K562 (cell line): ENCODE results near the gene FPR1. TPM values are rescaled to one million over a fixed set of nuclear protein-coding genes. Genes with fewer than 3 reads are reported as not detected.

ENCODE experiments used
- CEBPB ChIP-seq: fragments of 450-650 bp; IDR thresholded peaks from 2 replicates; pipeline ENCODE4 v1.6.1; 2016; ENCODE audit warnings: missing genetic modification characterization, missing compliant biosample characterization
- JUNB ChIP-seq: fragments of 450-650 bp; formaldehyde crosslinking; conservative IDR thresholded peaks from 2 replicates; pipeline ENCODE4 v1.4.0; 2020; ENCODE audit warnings: mild to moderate bottlenecking
- MYC ChIP-seq, 2 experiments: fragments of 250-450 bp in 1 of 2; sonication (Bioruptor Pico) in 1 of 2; IDR thresholded peaks; 2 replicates each; pipeline versions ENCODE4 v1.5.1 to v1.6.1; 2012 to 2021; ENCODE audit warnings: low read depth in 2 of 2, borderline replicate concordance in 1 of 2, improper control_type of control experiment in 1 of 2, low read length in 1 of 2, mild to moderate bottlenecking in 1 of 2, moderate library complexity in 1 of 2
- NR2F6 ChIP-seq: fragments of 450-650 bp; formaldehyde crosslinking; IDR thresholded peaks from 2 replicates; pipeline ENCODE4 v1.4.0; 2020; ENCODE audit warnings: mild to moderate bottlenecking
- POLR2B ChIP-seq: fragments of 450-650 bp; IDR thresholded peaks from 2 replicates; pipeline ENCODE4 v1.6.1; 2018; ENCODE audit warnings: low read depth; ENCODE audit not compliant: partially characterized antibody
- RCOR1 ChIP-seq, 2 experiments: IDR thresholded peaks; 2 replicates each; pipeline ENCODE4 v1.6.1; 2012; ENCODE audit warnings: low read depth in 2 of 2, low read length in 2 of 2, borderline replicate concordance in 1 of 2, improper control_type of control experiment in 1 of 2
- ZKSCAN3 ChIP-seq: fragments of 250-450 bp; sonication (Bioruptor Pico); IDR thresholded peaks from 2 replicates; pipeline ENCODE4 v1.4.0; 2020
- polyA plus RNA-seq, 8 experiments: library from polyadenylated mRNA; depleted of rRNA in 4 of 8; stranded (reverse) in 5 of 8; unstranded in 3 of 8; fragments of >200 nt; fragmentation: Nextera tagmentation in 2 of 8; fragmentation: Illumina TruSeq in 1 of 8; extraction: Ambion mirVana in 2 of 8; extraction: Trizol in 1 of 8; gene quantifications; 2 replicates each; pipeline versions ENCODE4 v1.2.1 to v1.2.3, GENCODE V29; 2011 to 2014; ENCODE audit warnings: inconsistent platforms in 1 of 8, missing spikeins in 1 of 8
- total RNA-seq, 7 experiments: library from RNA; depleted of rRNA in 6 of 7; stranded (reverse); fragments of >200 nt in 6 of 7; fragmentation: Illumina TruSeq in 2 of 7; extraction: Trizol in 2 of 7; gene quantifications; 2 replicates each; pipeline versions ENCODE4 v1.2.1 to v1.2.3, GENCODE V29; 2011 to 2021; ENCODE audit warnings: low replicate concordance in 1 of 7
- TF ChIP-seq, protein P1 (sequence below): sonication (generic); formaldehyde crosslinking; IDR thresholded peaks from 2 replicates; pipeline ENCODE4 v1.8.0; 2023; ENCODE audit warnings: mild to moderate bottlenecking, missing genetic modification reagents
- TF ChIP-seq, protein P2 (sequence below): fragments of 150-350 bp; conservative IDR thresholded peaks from 2 replicates; pipeline ENCODE4 v1.6.1; 2014; ENCODE audit warnings: low read length
- TF ChIP-seq, protein P3 (sequence below): sonication (generic); formaldehyde crosslinking; IDR thresholded peaks from 2 replicates; pipeline ENCODE4 v1.8.0; 2023; ENCODE audit warnings: mild to moderate bottlenecking, missing genetic modification reagents
- TF ChIP-seq, protein P4 (sequence below): sonication (generic); formaldehyde crosslinking; IDR thresholded peaks from 2 replicates; pipeline ENCODE4 v1.8.1; 2023; ENCODE audit warnings: mild to moderate bottlenecking, missing genetic modification reagents
- TF ChIP-seq, protein P5 (sequence below), 3 experiments: IDR thresholded peaks in 2 of 3; conservative IDR thresholded peaks in 1 of 3; 2 replicates each; pipeline ENCODE4 v1.5.1; 2011 to 2012; ENCODE audit warnings: low read length in 3 of 3, mild to moderate bottlenecking in 3 of 3, control low read depth in 2 of 3, improper control_type of control experiment in 1 of 3, inconsistent platforms in 1 of 3, low read depth in 1 of 3, mixed read lengths in 1 of 3, moderate library complexity in 1 of 3; ENCODE audit not compliant: insufficient read depth in 2 of 3

The FPR1 gene
- total and polyA plus RNA-seq, 9 of the 15 experiments (the other 6 are each of a cell fraction or from before 2014, with no cell fraction given) = 0.06 to 0.25 (median 0.14) TPM; not detected in 4

DNA sequence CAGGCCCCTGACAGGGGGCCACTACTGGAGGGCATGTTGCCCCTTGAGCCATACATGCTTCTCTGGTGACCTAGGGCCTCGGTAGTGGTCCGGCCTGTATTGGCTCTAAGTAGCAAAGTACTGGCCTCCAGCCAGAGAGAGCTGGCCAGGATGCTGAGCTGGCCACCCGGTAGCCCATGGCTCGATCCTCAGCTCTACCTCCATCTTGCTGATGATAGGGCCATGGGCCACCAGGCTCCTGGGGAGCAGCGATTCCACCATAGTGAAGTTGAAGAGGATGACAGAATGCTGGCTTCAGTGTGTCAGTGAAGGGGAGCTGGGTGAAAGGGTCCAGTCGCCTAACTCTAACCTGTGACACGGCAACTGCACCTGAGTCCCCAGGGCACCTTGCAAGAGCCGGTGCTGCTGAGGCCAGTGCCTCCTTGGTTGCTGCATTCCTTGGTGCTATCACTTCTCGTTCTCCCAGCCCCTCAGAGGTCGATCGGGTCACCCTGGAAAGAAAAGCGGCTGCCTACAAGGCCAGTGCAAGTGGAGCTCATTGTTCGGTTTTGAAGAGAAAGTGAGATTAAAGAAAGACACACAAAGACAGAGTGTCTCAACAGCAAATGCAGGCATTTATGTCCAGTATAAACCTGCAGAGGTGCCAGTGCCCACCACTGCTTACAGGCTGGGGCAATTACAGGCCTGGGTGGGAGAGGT lies 48.2 kb upstream of the FPR1 start (continued):
- no peak for TF ChIP-seq ZKSCAN3 (CRISPR knock-in tag)
- TF ChIP-seq CEBPB (tag) = no peak
- no peak for TF ChIP-seq JUNB (CRISPR knock-in tag)
- TF ChIP-seq NR2F6 (CRISPR knock-in tag) = no peak
- TF ChIP-seq, protein P1, sequence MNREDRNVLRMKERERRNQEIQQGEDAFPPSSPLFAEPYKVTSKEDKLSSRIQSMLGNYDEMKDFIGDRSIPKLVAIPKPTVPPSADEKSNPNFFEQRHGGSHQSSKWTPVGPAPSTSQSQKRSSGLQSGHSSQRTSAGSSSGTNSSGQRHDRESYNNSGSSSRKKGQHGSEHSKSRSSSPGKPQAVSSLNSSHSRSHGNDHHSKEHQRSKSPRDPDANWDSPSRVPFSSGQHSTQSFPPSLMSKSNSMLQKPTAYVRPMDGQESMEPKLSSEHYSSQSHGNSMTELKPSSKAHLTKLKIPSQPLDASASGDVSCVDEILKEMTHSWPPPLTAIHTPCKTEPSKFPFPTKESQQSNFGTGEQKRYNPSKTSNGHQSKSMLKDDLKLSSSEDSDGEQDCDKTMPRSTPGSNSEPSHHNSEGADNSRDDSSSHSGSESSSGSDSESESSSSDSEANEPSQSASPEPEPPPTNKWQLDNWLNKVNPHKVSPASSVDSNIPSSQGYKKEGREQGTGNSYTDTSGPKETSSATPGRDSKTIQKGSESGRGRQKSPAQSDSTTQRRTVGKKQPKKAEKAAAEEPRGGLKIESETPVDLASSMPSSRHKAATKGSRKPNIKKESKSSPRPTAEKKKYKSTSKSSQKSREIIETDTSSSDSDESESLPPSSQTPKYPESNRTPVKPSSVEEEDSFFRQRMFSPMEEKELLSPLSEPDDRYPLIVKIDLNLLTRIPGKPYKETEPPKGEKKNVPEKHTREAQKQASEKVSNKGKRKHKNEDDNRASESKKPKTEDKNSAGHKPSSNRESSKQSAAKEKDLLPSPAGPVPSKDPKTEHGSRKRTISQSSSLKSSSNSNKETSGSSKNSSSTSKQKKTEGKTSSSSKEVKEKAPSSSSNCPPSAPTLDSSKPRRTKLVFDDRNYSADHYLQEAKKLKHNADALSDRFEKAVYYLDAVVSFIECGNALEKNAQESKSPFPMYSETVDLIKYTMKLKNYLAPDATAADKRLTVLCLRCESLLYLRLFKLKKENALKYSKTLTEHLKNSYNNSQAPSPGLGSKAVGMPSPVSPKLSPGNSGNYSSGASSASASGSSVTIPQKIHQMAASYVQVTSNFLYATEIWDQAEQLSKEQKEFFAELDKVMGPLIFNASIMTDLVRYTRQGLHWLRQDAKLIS (CRISPR knock-in tag) = peak; percentile 6; the same call in 1 of the 2 replicates
- TF ChIP-seq, protein P2, sequence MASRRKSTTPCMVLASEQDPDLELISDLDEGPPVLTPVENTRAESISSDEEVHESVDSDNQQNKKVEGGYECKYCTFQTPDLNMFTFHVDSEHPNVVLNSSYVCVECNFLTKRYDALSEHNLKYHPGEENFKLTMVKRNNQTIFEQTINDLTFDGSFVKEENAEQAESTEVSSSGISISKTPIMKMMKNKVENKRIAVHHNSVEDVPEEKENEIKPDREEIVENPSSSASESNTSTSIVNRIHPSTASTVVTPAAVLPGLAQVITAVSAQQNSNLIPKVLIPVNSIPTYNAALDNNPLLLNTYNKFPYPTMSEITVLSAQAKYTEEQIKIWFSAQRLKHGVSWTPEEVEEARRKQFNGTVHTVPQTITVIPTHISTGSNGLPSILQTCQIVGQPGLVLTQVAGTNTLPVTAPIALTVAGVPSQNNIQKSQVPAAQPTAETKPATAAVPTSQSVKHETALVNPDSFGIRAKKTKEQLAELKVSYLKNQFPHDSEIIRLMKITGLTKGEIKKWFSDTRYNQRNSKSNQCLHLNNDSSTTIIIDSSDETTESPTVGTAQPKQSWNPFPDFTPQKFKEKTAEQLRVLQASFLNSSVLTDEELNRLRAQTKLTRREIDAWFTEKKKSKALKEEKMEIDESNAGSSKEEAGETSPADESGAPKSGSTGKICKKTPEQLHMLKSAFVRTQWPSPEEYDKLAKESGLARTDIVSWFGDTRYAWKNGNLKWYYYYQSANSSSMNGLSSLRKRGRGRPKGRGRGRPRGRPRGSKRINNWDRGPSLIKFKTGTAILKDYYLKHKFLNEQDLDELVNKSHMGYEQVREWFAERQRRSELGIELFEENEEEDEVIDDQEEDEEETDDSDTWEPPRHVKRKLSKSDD = no peak
- TF ChIP-seq, protein P3, sequence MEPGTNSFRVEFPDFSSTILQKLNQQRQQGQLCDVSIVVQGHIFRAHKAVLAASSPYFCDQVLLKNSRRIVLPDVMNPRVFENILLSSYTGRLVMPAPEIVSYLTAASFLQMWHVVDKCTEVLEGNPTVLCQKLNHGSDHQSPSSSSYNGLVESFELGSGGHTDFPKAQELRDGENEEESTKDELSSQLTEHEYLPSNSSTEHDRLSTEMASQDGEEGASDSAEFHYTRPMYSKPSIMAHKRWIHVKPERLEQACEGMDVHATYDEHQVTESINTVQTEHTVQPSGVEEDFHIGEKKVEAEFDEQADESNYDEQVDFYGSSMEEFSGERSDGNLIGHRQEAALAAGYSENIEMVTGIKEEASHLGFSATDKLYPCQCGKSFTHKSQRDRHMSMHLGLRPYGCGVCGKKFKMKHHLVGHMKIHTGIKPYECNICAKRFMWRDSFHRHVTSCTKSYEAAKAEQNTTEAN (CRISPR knock-in tag) = no peak
- no peak for TF ChIP-seq MYC (IDR thresholded peaks at IDR 0.05; ENCODE audit: low read depth, low read length)
- TF ChIP-seq MYC (CRISPR knock-in tag; IDR thresholded peaks at IDR 0.05; ENCODE audit: borderline replicate concordance, low read depth) = peak; percentile 54; the same call in 1 of the 2 replicates
- TF ChIP-seq, protein P4, sequence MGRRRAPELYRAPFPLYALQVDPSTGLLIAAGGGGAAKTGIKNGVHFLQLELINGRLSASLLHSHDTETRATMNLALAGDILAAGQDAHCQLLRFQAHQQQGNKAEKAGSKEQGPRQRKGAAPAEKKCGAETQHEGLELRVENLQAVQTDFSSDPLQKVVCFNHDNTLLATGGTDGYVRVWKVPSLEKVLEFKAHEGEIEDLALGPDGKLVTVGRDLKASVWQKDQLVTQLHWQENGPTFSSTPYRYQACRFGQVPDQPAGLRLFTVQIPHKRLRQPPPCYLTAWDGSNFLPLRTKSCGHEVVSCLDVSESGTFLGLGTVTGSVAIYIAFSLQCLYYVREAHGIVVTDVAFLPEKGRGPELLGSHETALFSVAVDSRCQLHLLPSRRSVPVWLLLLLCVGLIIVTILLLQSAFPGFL (CRISPR knock-in tag) = 0 out of 2 replicates have a peak, but pooled peaks have one; percentile 16
- peak in 1 of 2 experiments; percentile 23; a peak in 1 of 4 replicates for TF ChIP-seq RCOR1 (IDR thresholded peaks at IDR 0.05; ENCODE audit: borderline replicate concordance in 1 of 2, low read depth in 2 of 2, low read length in 2 of 2)
- TF ChIP-seq POLR2B = peak; percentile 1
- TF ChIP-seq, protein P5, sequence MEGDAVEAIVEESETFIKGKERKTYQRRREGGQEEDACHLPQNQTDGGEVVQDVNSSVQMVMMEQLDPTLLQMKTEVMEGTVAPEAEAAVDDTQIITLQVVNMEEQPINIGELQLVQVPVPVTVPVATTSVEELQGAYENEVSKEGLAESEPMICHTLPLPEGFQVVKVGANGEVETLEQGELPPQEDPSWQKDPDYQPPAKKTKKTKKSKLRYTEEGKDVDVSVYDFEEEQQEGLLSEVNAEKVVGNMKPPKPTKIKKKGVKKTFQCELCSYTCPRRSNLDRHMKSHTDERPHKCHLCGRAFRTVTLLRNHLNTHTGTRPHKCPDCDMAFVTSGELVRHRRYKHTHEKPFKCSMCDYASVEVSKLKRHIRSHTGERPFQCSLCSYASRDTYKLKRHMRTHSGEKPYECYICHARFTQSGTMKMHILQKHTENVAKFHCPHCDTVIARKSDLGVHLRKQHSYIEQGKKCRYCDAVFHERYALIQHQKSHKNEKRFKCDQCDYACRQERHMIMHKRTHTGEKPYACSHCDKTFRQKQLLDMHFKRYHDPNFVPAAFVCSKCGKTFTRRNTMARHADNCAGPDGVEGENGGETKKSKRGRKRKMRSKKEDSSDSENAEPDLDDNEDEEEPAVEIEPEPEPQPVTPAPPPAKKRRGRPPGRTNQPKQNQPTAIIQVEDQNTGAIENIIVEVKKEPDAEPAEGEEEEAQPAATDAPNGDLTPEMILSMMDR (IDR thresholded peaks at IDR 0.05 in 2 of 3, conservative IDR thresholded peaks at IDR 0.05 in 1 of 3; ENCODE audit: insufficient read depth in 2 of 3, low read depth in 1 of 3, low read length in 3 of 3) = peak in 1 of 3 experiments; percentile 3; a peak in 1 of 6 replicates
